Measurements from ENCODE around the gene IKBKE. TPM values are rescaled to one million over a fixed set of nuclear protein-coding genes. Genes with fewer than 3 reads are reported as not detected.

The IKBKE gene
- total and polyA plus RNA-seq, 2 of the 8 experiments (the other 6 are each of a cell fraction or from before 2014, with no cell fraction given), result 8.6 to 12.0 TPM

- WGBS, 2 experiments (ENCODE audit: extremely low coverage in 1 of 2, insufficient coverage in 1 of 2, insufficient read length in 1 of 2, insufficient replicate concordance in 2 of 2, low coverage in 1 of 2, low lambda C conversion rate in 2 of 2, missing lambda C conversion rate in 1 of 2), result 69% methylated on average over 4 of the region's 4 CpGs; no CpG with 5 or more reads in 1 of the 2 experiments
- H4K91ac ChIP-seq (replicated peaks; ENCODE audit: insufficient read length, low read length), result no peak overlapping the region
- no peaks in the 10 kb centered on the region for H3K23me2 ChIP-seq (ENCODE audit: low read depth, low read length)
- no peaks in the 10 kb centered on the region for H3K9me3 ChIP-seq (ENCODE audit: insufficient read depth in 2 of 2, low read depth in 1 of 2, low read length in 1 of 2)
- ChIA-PET CTCF (ENCODE audit: partially characterized antibody) (interaction anchor here (0.6 to 13.3 kb wide), 8 partner anchors 7 to 166 kb away, joined by 3 to 167 read pairs (median 6); partner anchors contain the start of gene IKBKE), POLR2A (ENCODE audit: partially characterized antibody) (interaction anchor here (2.1 to 4.7 kb wide), 2 partner anchors 9 to 10 kb away, joined by 17 to 23 read pairs; partner anchors contain the start of gene RASSF5)
- no peak overlapping the region for H3K4me2 ChIP-seq (ENCODE audit: insufficient read depth in 1 of 2, low read depth in 2 of 2, low read length in 2 of 2)
- no peak overlapping the region for H2BK20ac ChIP-seq (ENCODE audit: low read length)
- H3K4me1 ChIP-seq (replicated peaks in 1 of 4; ENCODE audit: control insufficient read depth in 3 of 4, insufficient read depth in 4 of 4, low read length in 3 of 4), result 0 out of 7 replicates have a peak, but pooled peaks cover 0 to 3% (median 0%) of the 10 kb centered on the region in 4 experiments
- DNase-seq (ENCODE audit: low read depth in 1 of 2, low spot score in 2 of 2), result no peak
- H2BK5ac ChIP-seq (ENCODE audit: low read depth, low read length), result no peak overlapping the region
- no peaks in the 10 kb centered on the region for H3K79me2 ChIP-seq (ENCODE audit: control insufficient read depth in 1 of 2, insufficient read depth in 2 of 2, low read length in 2 of 2)
- no peak overlapping the region for H3K18ac ChIP-seq (ENCODE audit: extremely low read depth, low read length)
- TF ChIP-seq SRF (IDR thresholded peaks at IDR 0.05; ENCODE audit: low read depth, low read length) (no peak), TBP (IDR thresholded peaks at IDR 0.05; ENCODE audit: low read depth, low read length) (no peak), BRCA1 (IDR thresholded peaks at IDR 0.05; ENCODE audit: low read depth, low read length) (no peak), JUND (IDR thresholded peaks at IDR 0.05; ENCODE audit: low read length) (no peak), RAD21 (IDR thresholded peaks at IDR 0.05 in 1 of 2, conservative IDR thresholded peaks at IDR 0.05 in 1 of 2; ENCODE audit: low read depth in 2 of 2, low read length in 2 of 2) (no peak), SUZ12 (IDR thresholded peaks at IDR 0.05; ENCODE audit: low read length) (no peak), HDAC6 (IDR thresholded peaks at IDR 0.05; ENCODE audit: low read depth, low read length) (no peak)
- TF ChIP-seq, protein P1, sequence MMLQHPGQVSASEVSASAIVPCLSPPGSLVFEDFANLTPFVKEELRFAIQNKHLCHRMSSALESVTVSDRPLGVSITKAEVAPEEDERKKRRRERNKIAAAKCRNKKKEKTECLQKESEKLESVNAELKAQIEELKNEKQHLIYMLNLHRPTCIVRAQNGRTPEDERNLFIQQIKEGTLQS (IDR thresholded peaks at IDR 0.05; ENCODE audit: insufficient read depth, low read depth, low read length), result no peak
- TF ChIP-seq, protein P2, sequence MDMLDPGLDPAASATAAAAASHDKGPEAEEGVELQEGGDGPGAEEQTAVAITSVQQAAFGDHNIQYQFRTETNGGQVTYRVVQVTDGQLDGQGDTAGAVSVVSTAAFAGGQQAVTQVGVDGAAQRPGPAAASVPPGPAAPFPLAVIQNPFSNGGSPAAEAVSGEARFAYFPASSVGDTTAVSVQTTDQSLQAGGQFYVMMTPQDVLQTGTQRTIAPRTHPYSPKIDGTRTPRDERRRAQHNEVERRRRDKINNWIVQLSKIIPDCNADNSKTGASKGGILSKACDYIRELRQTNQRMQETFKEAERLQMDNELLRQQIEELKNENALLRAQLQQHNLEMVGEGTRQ (IDR thresholded peaks at IDR 0.05; ENCODE audit: low read length), result no peak
- no peak overlapping the region for H2AK5ac ChIP-seq (ENCODE audit: low read depth, low read length)
- H3K14ac ChIP-seq (ENCODE audit: insufficient read length), result no peak overlapping the region
- no peak overlapping the region for H3K23ac ChIP-seq (ENCODE audit: insufficient read length)
- no peak overlapping the region for H2BK12ac ChIP-seq (ENCODE audit: low read depth, low read length)
- no peak overlapping the region for H2AFZ ChIP-seq (ENCODE audit: low read length)
- H3K4me3 ChIP-seq (ENCODE audit: extremely low read depth in 1 of 4, insufficient read depth in 2 of 4, low read depth in 3 of 4, low read length in 4 of 4), result no peak overlapping the region
- H3K56ac ChIP-seq (replicated peaks; ENCODE audit: insufficient read length, low read depth, low read length), result no peak overlapping the region
- peaks cover 2% of the 10 kb centered on the region in 2 experiments for H4K20me1 ChIP-seq (replicated peaks in 1 of 2; ENCODE audit: control insufficient read depth in 1 of 2, insufficient read depth in 2 of 2, low read length in 2 of 2)
- H4K8ac ChIP-seq (ENCODE audit: extremely low read depth, insufficient read depth, low read length), result no peak overlapping the region
- H3K9ac ChIP-seq (replicated peaks in 1 of 4; ENCODE audit: extremely low read depth in 1 of 4, low read depth in 3 of 4, low read length in 3 of 4), result no peak overlapping the region
- H3K4ac ChIP-seq (replicated peaks; ENCODE audit: insufficient read length, low read depth, low read length), result no peak overlapping the region
- H2BK15ac ChIP-seq (ENCODE audit: low read length), result no peak overlapping the region
- H4K5ac ChIP-seq (ENCODE audit: insufficient read length, low read depth, low read length), result no peak overlapping the region
- H3K27ac ChIP-seq (ENCODE audit: low read depth, low read length), result no peak overlapping the region
- no peak overlapping the region for H2BK120ac ChIP-seq (replicated peaks; ENCODE audit: low read depth, low read length)
- H3K36me3 ChIP-seq (ENCODE audit: control insufficient read depth in 2 of 4, insufficient read depth in 4 of 4, low read length in 3 of 4), result peaks cover 0 to 4% (median 0%) of the 10 kb centered on the region in 4 experiments; a peak in 1 of 8 replicates
- H3K27me3 ChIP-seq (replicated peaks in 1 of 4; ENCODE audit: control insufficient read depth in 3 of 4, extremely low read depth in 1 of 4, insufficient read depth in 3 of 4, low read length in 3 of 4), result no peaks in the 10 kb centered on the region
- FAIRE-seq, result no peak
- H3K79me1 ChIP-seq (ENCODE audit: low read depth, low read length), result no peaks in the 10 kb centered on the region
Observed at GRCh38 chr1:206497363-206497762, 27.1 kb downstream of the IKBKE start.

Data from H1 (cell line).